NCI-H526 treated with DMSO at 0.1 percent for 48 hours (cell line): Measurements from ENCODE around the gene CELF3.
"Not testable (repeated sequence)": the region's sequence is repeated elsewhere in the genome, so short reads cannot be mapped to it uniquely, and the experiment has no call there.

Experiments
- DNase-seq: peaks from one replicate; lab custom pipeline; 2025; lab: John Stamatoyannopoulos, UW

CELF3 gene

DNA sequence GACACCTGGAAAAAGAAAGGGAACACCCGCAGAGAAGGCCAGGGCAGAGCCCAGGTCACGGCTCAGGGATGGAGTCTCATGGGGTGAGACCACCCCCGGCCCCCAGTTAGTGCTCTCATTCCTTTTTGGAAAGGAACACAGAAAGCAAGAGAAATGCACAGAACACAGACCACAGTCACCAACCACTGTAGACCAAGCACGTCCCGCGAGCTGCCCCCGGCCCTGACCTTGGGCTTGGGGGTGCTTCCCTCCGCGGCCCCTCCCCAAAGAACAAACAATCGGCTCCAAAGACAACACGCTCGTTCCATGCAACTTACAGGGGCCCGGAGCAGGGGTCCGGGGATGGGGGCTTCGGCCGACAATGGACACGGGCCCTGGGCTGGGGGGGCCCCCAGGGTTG is 12.8 kb downstream of the CELF3 start:
- no peak for DNase-seq

DNA sequence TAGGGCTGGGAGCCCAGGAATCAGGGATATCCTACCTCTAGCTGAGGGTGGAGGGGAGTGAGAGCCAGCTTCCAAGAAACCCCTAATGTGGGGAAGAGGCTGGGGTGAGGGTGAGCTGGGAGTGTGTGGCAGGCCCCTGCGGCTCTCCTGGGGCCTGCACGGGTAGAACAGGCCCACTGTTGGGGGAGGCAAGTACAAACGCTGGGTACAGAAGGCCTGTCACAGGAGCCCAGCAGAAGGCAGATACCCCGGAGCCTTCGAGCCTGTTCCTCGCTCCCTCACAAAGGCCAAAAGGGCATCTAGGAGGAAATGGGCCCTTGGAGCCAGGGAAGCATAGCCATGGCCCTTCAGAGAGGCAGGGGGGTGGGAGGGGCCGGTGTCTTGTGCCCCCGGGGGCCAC is 13.7 kb downstream of the CELF3 start:
- DNase-seq: no peak

GRCh38 chr1:151701515-151701914 is 15.1 kb downstream of the CELF3 start:
- DNase-seq: no peak

DNA sequence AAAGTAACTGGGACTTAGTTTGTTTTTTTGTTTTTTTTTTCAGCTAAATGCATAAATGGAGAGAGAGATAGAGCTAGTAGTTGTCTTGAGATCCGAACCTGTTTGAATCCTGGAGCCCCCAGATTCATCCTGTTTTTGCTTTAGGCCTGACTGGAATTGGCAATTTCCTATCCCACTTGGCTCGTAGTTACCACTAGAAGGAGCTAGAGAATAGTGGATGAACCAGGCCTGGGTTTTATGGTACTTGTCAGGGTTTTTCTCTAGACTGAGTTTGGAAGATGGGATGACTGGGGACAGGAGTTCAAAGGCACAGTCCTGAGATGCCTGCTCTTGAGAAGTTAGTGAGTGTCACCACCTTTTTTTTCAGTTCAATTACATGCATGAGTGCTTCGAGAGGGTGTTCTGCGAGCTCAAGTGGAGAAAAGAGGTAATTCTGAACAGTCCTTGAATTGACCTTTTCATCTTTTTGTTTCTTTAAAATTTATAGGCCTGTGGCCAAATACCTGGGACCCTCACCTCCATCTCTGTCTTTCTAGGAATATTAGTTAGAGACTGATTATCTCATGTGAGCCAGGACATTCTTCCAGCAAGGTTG is 23.4 kb downstream of the CELF3 start:
- peak; percentile 55 for DNase-seq

DNA sequence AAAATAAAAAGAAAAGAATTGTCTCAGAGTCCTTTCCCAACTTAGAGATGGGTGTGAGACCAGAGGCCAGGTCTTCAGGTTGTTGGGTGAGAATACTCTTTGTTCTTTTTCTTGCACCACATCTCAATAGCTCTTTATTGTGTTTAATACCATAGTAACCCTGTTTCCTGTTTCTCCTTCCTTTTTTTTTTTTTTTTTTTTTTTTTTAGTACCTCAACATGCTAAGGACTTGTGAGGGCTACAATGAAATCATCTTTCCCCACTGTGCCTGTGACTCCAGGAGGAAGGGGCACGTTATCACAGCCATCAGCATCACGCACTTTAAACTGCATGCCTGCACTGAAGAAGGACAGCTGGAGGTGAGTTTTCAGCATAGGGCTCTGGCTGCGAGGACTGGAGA is 24.4 kb downstream of the CELF3 start:
- no peak for DNase-seq

DNA sequence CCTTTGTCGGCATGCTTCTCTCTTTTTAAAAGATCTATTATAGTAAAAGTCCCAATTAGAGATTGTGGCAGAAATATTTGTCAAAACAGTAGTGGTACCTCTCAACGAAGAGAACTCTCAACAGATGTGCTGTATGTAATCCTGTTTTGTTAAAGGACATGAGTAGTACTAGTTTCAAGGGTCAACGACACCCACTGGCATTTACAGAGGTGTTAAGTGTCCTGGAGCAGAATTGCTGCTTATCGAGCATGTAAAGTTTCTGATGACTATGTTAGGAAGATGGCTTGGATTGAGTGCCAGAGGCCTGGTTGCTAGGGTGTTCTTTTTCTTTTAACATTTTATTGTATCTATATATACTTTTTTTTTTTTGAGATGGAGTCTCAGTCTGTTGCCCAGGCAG is 27.1 kb downstream of the CELF3 start:
- no peak for DNase-seq

- DNase-seq: no peak
Observed at GRCh38 chr1:151686561-151686960, 30.0 kb downstream of the CELF3 start.

DNA sequence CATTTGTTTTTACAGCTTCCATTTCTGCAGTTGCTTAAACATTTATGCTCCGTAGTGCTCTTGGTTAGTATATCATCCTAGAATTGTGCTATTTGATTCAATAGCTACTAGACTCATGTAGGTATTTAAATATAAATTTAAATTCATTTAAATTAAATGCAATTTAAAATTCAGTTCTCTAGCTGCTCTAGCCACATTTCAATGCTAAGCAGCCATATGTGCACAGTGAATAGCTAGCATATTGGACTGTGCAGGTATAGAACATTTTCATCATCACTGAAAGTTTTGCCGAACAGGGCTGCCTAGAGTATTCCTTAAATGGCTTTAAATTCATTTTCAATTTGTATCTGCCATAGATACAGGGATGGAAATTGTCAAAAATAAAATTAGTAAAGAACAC is 32.5 kb downstream of the CELF3 start:
- DNase-seq: no peak

GRCh38 chr1:151682901-151683300 is 33.7 kb downstream of the CELF3 start:
- DNase-seq: not testable (repeated sequence)

- no peak for DNase-seq
Observed at GRCh38 chr1:151681923-151682322, 34.7 kb downstream of the CELF3 start.

DNA sequence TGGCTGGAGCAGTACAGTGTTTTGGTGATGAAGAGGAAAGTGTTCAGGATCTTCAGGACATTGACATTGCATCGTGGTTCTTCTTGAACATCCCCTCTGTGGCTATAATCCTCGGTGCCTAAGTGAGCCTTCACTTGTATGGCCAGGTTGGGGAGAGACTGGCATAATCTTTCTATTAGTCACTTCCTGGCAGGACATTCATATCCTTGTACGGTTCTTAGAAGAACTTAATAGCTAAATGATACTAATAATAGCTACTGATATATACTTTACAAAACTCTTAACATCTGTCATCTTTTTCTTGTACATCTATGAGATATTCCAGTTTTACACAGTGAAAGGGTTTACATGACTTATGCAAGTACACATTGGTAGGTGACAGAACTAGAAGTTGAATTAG is 35.8 kb downstream of the CELF3 start:
- no peak for DNase-seq

DNA sequence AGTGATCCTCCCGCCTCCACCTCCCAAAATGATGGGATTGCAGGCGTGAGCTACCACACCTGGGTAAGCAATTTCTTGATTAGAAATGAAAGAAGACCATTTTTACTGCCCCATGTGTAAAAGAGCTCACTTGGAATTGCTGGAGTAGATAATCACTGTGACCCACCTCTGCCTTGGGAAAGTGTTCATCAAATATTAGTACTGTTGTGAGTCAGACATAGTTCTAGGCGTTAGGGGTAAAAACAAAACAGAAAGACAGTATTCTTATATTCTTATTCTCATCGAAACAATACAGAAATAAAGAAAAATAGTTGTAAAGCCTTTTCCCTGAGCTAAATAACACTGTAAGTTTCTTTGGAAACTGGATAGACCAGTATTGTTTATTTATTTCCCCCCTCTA is 36.2 kb downstream of the CELF3 start:
- no peak for DNase-seq

GRCh38 chr1:151673407-151673806 is 43.2 kb downstream of the CELF3 start:
- no peak for DNase-seq

GRCh38 chr1:151670036-151670675 is 46.4 kb downstream of the CELF3 start:
- not testable (repeated sequence) for DNase-seq

- no peak for DNase-seq
Observed at GRCh38 chr1:151668090-151668489, 48.5 kb downstream of the CELF3 start.

GRCh38 chr1:151661751-151662150 is 54.9 kb downstream of the CELF3 start:
- no peak for DNase-seq

DNA sequence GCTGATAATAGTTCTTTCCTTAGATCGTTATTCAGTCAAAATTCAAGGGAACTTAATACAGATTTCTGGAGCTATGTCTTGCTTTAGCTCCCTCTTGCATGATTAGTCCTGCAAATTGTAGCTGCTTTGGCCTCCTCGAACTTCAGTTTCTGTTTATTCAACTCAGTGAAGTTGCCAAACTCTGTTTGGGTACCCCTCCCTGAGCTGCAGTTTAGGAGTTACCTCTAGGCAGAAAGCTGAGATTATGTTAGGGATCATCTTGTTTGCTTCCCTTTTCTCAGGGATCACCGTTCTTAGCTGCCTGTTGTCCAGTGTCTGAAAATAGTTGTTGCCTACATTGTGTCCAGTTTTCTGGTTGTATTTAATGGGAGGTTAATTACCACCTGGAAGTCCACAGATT is 61.2 kb downstream of the CELF3 start:
- no peak for DNase-seq

DNA sequence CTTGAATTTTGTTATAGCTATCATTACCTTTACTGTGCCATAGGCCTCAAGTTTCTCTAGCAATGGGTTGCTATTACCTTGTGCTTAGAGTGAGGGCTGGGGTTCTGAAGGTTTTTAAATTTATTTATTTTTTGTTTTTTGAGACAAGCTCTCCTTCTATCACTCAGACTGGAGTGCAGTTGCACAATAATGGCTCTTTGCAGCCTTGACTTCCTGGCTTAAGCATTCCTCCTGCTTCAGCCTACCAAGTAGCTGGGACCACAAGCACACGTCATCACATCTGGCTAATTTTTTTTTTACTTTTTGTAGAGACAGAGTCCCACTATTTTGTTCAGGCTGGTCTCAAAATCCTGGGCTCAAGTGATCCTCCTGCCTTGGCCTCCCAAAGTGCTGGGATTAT is 63.2 kb downstream of the CELF3 start:
- DNase-seq: no peak
